Astrocyte (in vitro differentiated cells and primary cell): ENCODE data around the gene PTH1R. TPM values are rescaled to one million over a fixed set of nuclear protein-coding genes. Genes with fewer than 3 reads are reported as not detected.

Experiments
- DNase-seq: peaks from one replicate; pipeline ENCODE4 v3.0.0-alpha.2; 2010; ENCODE audit warnings: low read depth
- FAIRE-seq: peaks from 2 replicates; lab custom pipeline; 2011; peaks lifted over from hg19 to GRCh38; lab: Jason Lieb, UNC
- H2AFZ ChIP-seq: 2 replicates; pipeline ENCODE4 v1.6.0; 2012; ENCODE audit warnings: low read depth, low read length, inconsistent platforms
- H3K27ac ChIP-seq: 2 replicates; pipeline ENCODE4 v1.5.1; 2011; ENCODE audit warnings: low read depth, low read length, inconsistent platforms
- H3K27me3 ChIP-seq: 2 replicates; pipeline ENCODE4 v1.6.0; 2011; ENCODE audit warnings: low read length, inconsistent platforms; ENCODE audit not compliant: insufficient read depth
- H3K36me3 ChIP-seq: 2 replicates; pipeline ENCODE4 v1.5.1; 2011; ENCODE audit warnings: low read length, inconsistent platforms; ENCODE audit not compliant: insufficient read depth
- H3K4me1 ChIP-seq: 2 replicates; pipeline ENCODE4 v1.5.1; 2011; ENCODE audit warnings: low read length, inconsistent platforms; ENCODE audit not compliant: insufficient read depth
- H3K4me2 ChIP-seq: 2 replicates; pipeline ENCODE4 v1.6.0; 2012; ENCODE audit warnings: low read length, inconsistent platforms
- H3K4me3 ChIP-seq: 2 replicates; pipeline ENCODE4 v1.5.1; 2011; ENCODE audit warnings: low read depth, mild to moderate bottlenecking, low read length, inconsistent platforms; ENCODE audit not compliant: insufficient read depth
- H3K79me2 ChIP-seq: 2 replicates; pipeline ENCODE4 v1.6.0; 2012; ENCODE audit warnings: mild to moderate bottlenecking, low read length, inconsistent platforms; ENCODE audit not compliant: insufficient read depth
- H3K9ac ChIP-seq: 2 replicates; pipeline ENCODE4 v1.6.0; 2012; ENCODE audit warnings: mild to moderate bottlenecking, low read length, inconsistent platforms
- H3K9me3 ChIP-seq: 2 replicates; pipeline ENCODE4 v1.5.1; 2012; ENCODE audit warnings: low read depth, mild to moderate bottlenecking, low read length, inconsistent platforms; ENCODE audit not compliant: insufficient read depth
- H4K20me1 ChIP-seq: 2 replicates; pipeline ENCODE4 v1.6.0; 2012; ENCODE audit warnings: low read length, inconsistent platforms; ENCODE audit not compliant: insufficient read depth
- H3K27ac Mint-ChIP-seq: one replicate; pipeline ENCODE4 v1.8.0; 2021; ENCODE audit warnings: mild to moderate bottlenecking, mixed read lengths; ENCODE audit not compliant: unreplicated experiment
- H3K27me3 Mint-ChIP-seq: one replicate; pipeline ENCODE4 v1.8.0; 2021; ENCODE audit warnings: low read depth, mixed read lengths; ENCODE audit not compliant: unreplicated experiment
- H3K36me3 Mint-ChIP-seq: one replicate; pipeline ENCODE4 v1.8.0; 2021; ENCODE audit warnings: low read depth, mixed read lengths; ENCODE audit not compliant: unreplicated experiment
- H3K4me1 Mint-ChIP-seq: one replicate; pipeline ENCODE4 v1.8.0; 2021; ENCODE audit warnings: low read depth, mixed read lengths; ENCODE audit not compliant: unreplicated experiment
- H3K4me3 Mint-ChIP-seq: one replicate; pipeline ENCODE4 v1.8.0; 2021; ENCODE audit warnings: mild to moderate bottlenecking, moderate library complexity, mixed read lengths; ENCODE audit not compliant: unreplicated experiment
- H3K9me3 Mint-ChIP-seq: one replicate; pipeline ENCODE4 v1.8.0; 2021; ENCODE audit warnings: mild to moderate bottlenecking, mixed read lengths; ENCODE audit not compliant: unreplicated experiment
- EZH2 ChIP-seq: IDR thresholded peaks from 2 replicates; pipeline ENCODE4 v1.6.1; 2012; ENCODE audit warnings: mild to moderate bottlenecking, low read length, inconsistent platforms; ENCODE audit not compliant: insufficient read depth
- total RNA-seq: library from RNA; stranded (reverse); gene quantifications from 2 replicates; pipeline ENCODE4 v1.2.1, GENCODE V29; 2021
- TF ChIP-seq, protein P1 (sequence below): IDR thresholded peaks from 2 replicates; pipeline ENCODE4 v1.5.1; 2011; ENCODE audit warnings: low read depth, mild to moderate bottlenecking, inconsistent platforms, low read length, moderate library complexity; ENCODE audit not compliant: insufficient read depth

PTH1R gene
- total RNA-seq, 1 donor from 2014 or later, result 5.2 TPM

DNA sequence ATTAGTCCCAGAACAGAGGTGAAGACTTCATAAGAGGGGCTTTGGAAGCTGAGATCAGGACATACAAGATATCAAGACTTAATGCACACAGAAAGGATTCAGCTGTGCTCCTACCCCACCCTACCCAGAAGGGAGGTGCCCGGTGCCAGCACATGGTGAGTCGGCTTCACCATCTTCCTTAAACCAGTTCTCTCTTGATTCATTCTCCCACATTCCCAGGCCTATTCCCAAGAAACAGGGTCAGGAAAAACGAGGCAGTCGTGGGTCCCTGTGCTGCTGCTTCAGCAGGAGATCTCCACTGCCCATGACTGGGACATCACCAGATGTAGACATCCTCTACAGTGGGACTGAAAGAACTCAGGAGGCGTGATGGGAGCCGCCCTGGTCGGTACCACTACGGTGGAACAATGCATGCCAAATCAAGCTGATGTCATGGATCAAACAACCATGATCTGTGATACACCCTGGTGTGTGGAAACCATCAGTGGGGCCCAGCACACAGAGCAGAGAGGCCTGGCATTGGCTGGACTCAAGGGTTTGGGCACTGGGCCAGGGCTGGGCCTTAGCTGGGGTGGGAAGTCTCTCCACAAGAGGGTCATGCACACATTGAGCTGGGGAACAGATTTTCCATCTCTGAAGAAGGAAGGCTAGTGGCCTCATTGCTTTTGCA, 57.1 kb downstream of the PTH1R start:
- H3K9me3 ChIP-seq, result no peaks in the 10 kb centered on the region
- H3K27ac ChIP-seq, result peak overlapping the region; percentile 65
- H3K79me2 ChIP-seq, result peaks cover 87% of the 10 kb centered on the region
- H2AFZ ChIP-seq, result no peak overlapping the region
- Mint-ChIP-seq H3K27me3 (no peaks in the 10 kb centered on the region), H3K9me3 (no peaks in the 10 kb centered on the region), H3K4me3 (no peak overlapping the region), H3K36me3 (peaks cover 11% of the 10 kb centered on the region), H3K4me1 (peaks cover 44% of the 10 kb centered on the region), H3K27ac (peak overlapping the region; percentile 84)
- H3K4me2 ChIP-seq, result peak overlapping the region; percentile 54
- H3K4me1 ChIP-seq, result peaks cover 54% of the 10 kb centered on the region
- H3K4me3 ChIP-seq, result no peak overlapping the region
- no peak for TF ChIP-seq EZH2
- TF ChIP-seq, protein P1, sequence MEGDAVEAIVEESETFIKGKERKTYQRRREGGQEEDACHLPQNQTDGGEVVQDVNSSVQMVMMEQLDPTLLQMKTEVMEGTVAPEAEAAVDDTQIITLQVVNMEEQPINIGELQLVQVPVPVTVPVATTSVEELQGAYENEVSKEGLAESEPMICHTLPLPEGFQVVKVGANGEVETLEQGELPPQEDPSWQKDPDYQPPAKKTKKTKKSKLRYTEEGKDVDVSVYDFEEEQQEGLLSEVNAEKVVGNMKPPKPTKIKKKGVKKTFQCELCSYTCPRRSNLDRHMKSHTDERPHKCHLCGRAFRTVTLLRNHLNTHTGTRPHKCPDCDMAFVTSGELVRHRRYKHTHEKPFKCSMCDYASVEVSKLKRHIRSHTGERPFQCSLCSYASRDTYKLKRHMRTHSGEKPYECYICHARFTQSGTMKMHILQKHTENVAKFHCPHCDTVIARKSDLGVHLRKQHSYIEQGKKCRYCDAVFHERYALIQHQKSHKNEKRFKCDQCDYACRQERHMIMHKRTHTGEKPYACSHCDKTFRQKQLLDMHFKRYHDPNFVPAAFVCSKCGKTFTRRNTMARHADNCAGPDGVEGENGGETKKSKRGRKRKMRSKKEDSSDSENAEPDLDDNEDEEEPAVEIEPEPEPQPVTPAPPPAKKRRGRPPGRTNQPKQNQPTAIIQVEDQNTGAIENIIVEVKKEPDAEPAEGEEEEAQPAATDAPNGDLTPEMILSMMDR, result no peak
- H4K20me1 ChIP-seq, result peaks cover 90% of the 10 kb centered on the region
- DNase-seq (no peak), FAIRE-seq (no peak)
- H3K36me3 ChIP-seq, result no peaks in the 10 kb centered on the region
- no peaks in the 10 kb centered on the region for H3K27me3 ChIP-seq
- peak overlapping the region; percentile 23 for H3K9ac ChIP-seq

GRCh38 chr3:46935168-46935858, 57.8 kb downstream of the PTH1R start:
- Histone ChIP-seq H3K79me2 (peaks cover 88% of the 10 kb centered on the region), H2AFZ (no peak overlapping the region), H3K9ac (peak overlapping the region; percentile 23), H3K27ac (peak overlapping the region; percentile 65), H3K9me3 (no peaks in the 10 kb centered on the region), H3K4me2 (peak overlapping the region; percentile 54), H3K4me1 (peaks cover 51% of the 10 kb centered on the region), H3K36me3 (no peaks in the 10 kb centered on the region), H3K27me3 (no peaks in the 10 kb centered on the region), H4K20me1 (peaks cover 92% of the 10 kb centered on the region), H3K4me3 (no peak overlapping the region)
- Mint-ChIP-seq H3K9me3 (no peaks in the 10 kb centered on the region), H3K27ac (peak overlapping the region; percentile 84), H3K27me3 (no peaks in the 10 kb centered on the region), H3K4me3 (peak overlapping the region; percentile 48), H3K36me3 (peaks cover 14% of the 10 kb centered on the region), H3K4me1 (peaks cover 45% of the 10 kb centered on the region)
- DNase-seq, result peak; percentile 95
- TF ChIP-seq, protein P1, result peak; percentile 78
- no peak for TF ChIP-seq EZH2
- FAIRE-seq, result peak; percentile 75
